Psoas muscle (tissue), 8 donors: ENCODE measurements around the gene VTA1. TPM values are rescaled to one million over a fixed set of nuclear protein-coding genes. Genes with fewer than 3 reads are reported as not detected.

Source experiments
- ATAC-seq, 4 donors: fragments of 200-7000 bp; cut with Tn5 transposase; one replicate each; pipeline ENCODE4 v1.9.1; 2020; ENCODE audit warnings: moderate library complexity in 3 of 4, mild to moderate bottlenecking in 2 of 4
- DNase-seq, 2 donors: peaks; one replicate each; pipeline ENCODE4 v3.0.0-alpha.2; 2020
- H3K27ac ChIP-seq: fragments of 200-600 bp; one replicate; pipeline ENCODE4 v1.8.0; 2022
- H3K27me3 ChIP-seq, 3 donors: fragments of 200-600 bp in 1 of 3; one replicate each; pipeline versions ENCODE4 v1.6.1 to v1.8.0; 2013 to 2022; ENCODE audit warnings: low read length in 2 of 3, mild to moderate bottlenecking in 2 of 3, moderate library complexity in 1 of 3; ENCODE audit not compliant: insufficient read depth in 3 of 3
- H3K36me3 ChIP-seq, 2 donors: fragments of 200-600 bp in 1 of 2; one replicate each; pipeline versions ENCODE4 v1.6.1 to v1.8.0; 2013 to 2022; ENCODE audit warnings: low read depth in 1 of 2, mild to moderate bottlenecking in 1 of 2, moderate library complexity in 1 of 2; ENCODE audit not compliant: insufficient read depth in 1 of 2
- H3K4me1 ChIP-seq: fragments of 200-600 bp; one replicate; pipeline ENCODE4 v1.8.0; 2022
- H3K4me3 ChIP-seq: fragments of 200-600 bp; one replicate; pipeline ENCODE4 v1.8.0; 2022; ENCODE audit warnings: mild to moderate bottlenecking
- H3K9me3 ChIP-seq: fragments of 200-600 bp; one replicate; pipeline ENCODE4 v1.8.0; 2022
- CTCF ChIP-seq: fragments of 200-600 bp; IDR thresholded peaks from one replicate; pipeline ENCODE4 v1.8.0; 2022; ENCODE audit warnings: antibody characterized with exemption
- WGBS, 3 donors: extraction: QIAGEN DNeasy Blood & Tissue Kit; methylation state at CpG; one replicate each; pipeline versions ENCODE4 v1.1.6 to v1.1.7; 2013; 5-methylcytosine and 5-hydroxymethylcytosine counted together
- intact Hi-C, 2 donors: fragments of 100-400 bp; cut with DNase I; formaldehyde crosslinking; loops; one replicate each; pipeline versions ENCODE4 v1.11.0 to v1.14.2; 2022
- polyA plus RNA-seq, 3 donors: library from polyadenylated mRNA; stranded (reverse); fragments of 200-250 nt; gene quantifications; one replicate each; pipeline ENCODE4 v1.2.3, GENCODE V29; 2013
- total RNA-seq, 4 donors: library from RNA; stranded (reverse); fragmentation: NEBNext Ultra II Directional in 2 of 4; extraction: Animal tissue kit (Norgen Biotek cat#: 25700) in 2 of 4; gene quantifications; one replicate each; pipeline versions ENCODE4 v1.2.1 to v1.2.4, GENCODE V29; 2021 to 2023
- donor health status: healthy with polysubstance abuse.
- donor health status: DM: no; HTN: no; CAD: no; lungs with moderate emphysema.
- donor health status: Bipolar disorder and iron deficiency.
- donor health status: healthy.
- donor health status: DM: yes; HTN: yes; CAD: no.
- donor health status: DM: no; HTN: no; CAD: no.
- donor health status: DM: no; HTN: no; CAD: no.
- donor health status: DM: yes; HTN: yes; CAD: no.

VTA1 gene
- total and polyA plus RNA-seq, 7 donors = 46.9 to 101 (median 57.9) TPM

- no peak for TF ChIP-seq CTCF
- no peak overlapping the region for H3K4me3 ChIP-seq
- H3K36me3 ChIP-seq = no peaks in the 10 kb centered on the region
- no peaks in the 10 kb centered on the region for H3K27me3 ChIP-seq
- H3K4me1 ChIP-seq = no peaks in the 10 kb centered on the region
- no peak for ATAC-seq
- WGBS, 3 donors = 84 to 91% (median 89%) methylated on average over 4 of the region's 4 CpGs
- H3K27ac ChIP-seq = no peak overlapping the region
- DNase-seq = no peak
- no peaks in the 10 kb centered on the region for H3K9me3 ChIP-seq
- intact Hi-C loops = no loop called here
Observed at GRCh38 chr6:142240179-142240578, 93.1 kb downstream of the VTA1 start.

GRCh38 chr6:142241061-142241460, 94.0 kb downstream of the VTA1 start:
- Histone ChIP-seq H3K4me1 (no peaks in the 10 kb centered on the region), H3K27me3 (no peaks in the 10 kb centered on the region), H3K9me3 (no peaks in the 10 kb centered on the region), H3K27ac (no peak overlapping the region), H3K4me3 (no peak overlapping the region), H3K36me3 (no peaks in the 10 kb centered on the region)
- DNase-seq = no peak
- no peak for ATAC-seq
- intact Hi-C loops = no loop called here
- no peak for TF ChIP-seq CTCF

- intact Hi-C loops = no loop called here
- ATAC-seq (no peak), DNase-seq (no peak)
- Histone ChIP-seq H3K36me3 (no peaks in the 10 kb centered on the region), H3K4me3 (no peak overlapping the region), H3K27ac (no peak overlapping the region), H3K4me1 (no peaks in the 10 kb centered on the region), H3K27me3 (no peaks in the 10 kb centered on the region), H3K9me3 (no peaks in the 10 kb centered on the region)
- WGBS, 3 donors = 47 to 52% (median 49%) methylated on average over 4 of the region's 4 CpGs
- no peak for TF ChIP-seq CTCF
Observed at GRCh38 chr6:142242269-142242668, 95.2 kb downstream of the VTA1 start.

- no peak for TF ChIP-seq CTCF
- intact Hi-C loops = no loop called here
Observed at GRCh38 chr6:142246960-142247359, 99.9 kb downstream of the VTA1 start.

GRCh38 chr6:142249266-142249665, 102.2 kb downstream of the VTA1 start:
- no peak for TF ChIP-seq CTCF
- ATAC-seq (no peak), DNase-seq (no peak)
- no peaks in the 10 kb centered on the region for H3K27me3 ChIP-seq
- intact Hi-C loops = no loop called here
- H3K4me1 ChIP-seq = no peaks in the 10 kb centered on the region
- H3K9me3 ChIP-seq = no peaks in the 10 kb centered on the region
- H3K36me3 ChIP-seq = no peaks in the 10 kb centered on the region
- no peak overlapping the region for H3K4me3 ChIP-seq
- 54 to 59% (median 55%) methylated on average over 3 of the region's 3 CpGs for WGBS, 3 donors
- no peak overlapping the region for H3K27ac ChIP-seq

More at GRCh38 chr6:142246960-142247359, 99.9 kb downstream of the VTA1 start:
- Histone ChIP-seq H3K4me3 (no peak overlapping the region), H3K36me3 (no peaks in the 10 kb centered on the region), H3K27ac (no peak overlapping the region), H3K27me3 (no peaks in the 10 kb centered on the region), H3K9me3 (no peaks in the 10 kb centered on the region), H3K4me1 (no peaks in the 10 kb centered on the region)
- WGBS, 3 donors = 83 to 87% (median 87%) methylated on average over 6 of the region's 6 CpGs
- no peak for DNase-seq
- no peak for ATAC-seq
